PFSK-1 (cell line): ENCODE results near the gene KLHDC4.

Experiments used
- FOXP2 ChIP-seq: optimal IDR thresholded peaks from 2 replicates; pipeline ENCODE3; 2011; ENCODE audit warnings: borderline replicate concordance, control low read depth, inconsistent platforms; ENCODE audit not compliant: insufficient read depth; ENCODE audit errors: extremely low read length, extremely low read depth
- POLR2AphosphoS5 ChIP-seq: IDR thresholded peaks from 2 replicates; pipeline ENCODE4 v1.6.1; 2012; ENCODE audit warnings: low read depth, mild to moderate bottlenecking, control low read depth, low read length, moderate library complexity
- REST ChIP-seq, 2 experiments: IDR thresholded peaks; 2 replicates each; pipeline versions ENCODE4 v1.6.1 to v1.8.0; 2011 to 2012; ENCODE audit warnings: low read depth in 2 of 2, low read length in 2 of 2, control low read depth in 1 of 2, inconsistent platforms in 1 of 2, mild to moderate bottlenecking in 1 of 2, moderate library complexity in 1 of 2; ENCODE audit not compliant: insufficient read depth in 1 of 2
- SIN3A ChIP-seq: IDR thresholded peaks from 2 replicates; pipeline ENCODE4 v1.6.1; 2012; ENCODE audit warnings: mild to moderate bottlenecking, low read length, moderate library complexity, borderline replicate concordance; ENCODE audit not compliant: insufficient read depth
- TAF1 ChIP-seq: IDR thresholded peaks from 2 replicates; pipeline ENCODE4 v1.6.1; 2012; ENCODE audit warnings: low read length, control low read depth, borderline replicate concordance; ENCODE audit not compliant: insufficient read depth

The KLHDC4 gene

GRCh38 chr16:87688876-87689815 is 76.6 kb downstream of the KLHDC4 start:
- TF ChIP-seq TAF1 (no peak), POLR2AphosphoS5 (no peak), REST (IDR thresholded peaks at IDR 0.05; ENCODE audit: insufficient read depth in 1 of 2, low read depth in 2 of 2, low read length in 2 of 2) (no peak), FOXP2 (no peak), SIN3A (no peak)

GRCh38 chr16:87687998-87688529 is 77.7 kb downstream of the KLHDC4 start:
- no peak for TF ChIP-seq FOXP2
- TF ChIP-seq SIN3A: no peak
- TF ChIP-seq REST (IDR thresholded peaks at IDR 0.05; ENCODE audit: insufficient read depth in 1 of 2, low read depth in 2 of 2, low read length in 2 of 2): no peak
- no peak for TF ChIP-seq TAF1
- TF ChIP-seq POLR2AphosphoS5: no peak

GRCh38 chr16:87687126-87687910 is 78.5 kb downstream of the KLHDC4 start:
- TF ChIP-seq FOXP2 (no peak), POLR2AphosphoS5 (no peak), TAF1 (no peak), SIN3A (no peak), REST (IDR thresholded peaks at IDR 0.05; ENCODE audit: insufficient read depth in 1 of 2, low read depth in 2 of 2, low read length in 2 of 2) (no peak)

- no peak for TF ChIP-seq SIN3A
- TF ChIP-seq REST (IDR thresholded peaks at IDR 0.05; ENCODE audit: insufficient read depth in 1 of 2, low read depth in 2 of 2, low read length in 2 of 2): no peak
- no peak for TF ChIP-seq TAF1
- no peak for TF ChIP-seq POLR2AphosphoS5
- no peak for TF ChIP-seq FOXP2
Observed at GRCh38 chr16:87686697-87687096, 79.1 kb downstream of the KLHDC4 start.
